ENCODE data around the gene GDI1. TPM values are rescaled to one million over a fixed set of nuclear protein-coding genes. Genes with fewer than 3 reads are reported as not detected.

Gene GDI1
- total RNA-seq, 2 donors from 2014 or later, result 115 to 118 TPM

DNA sequence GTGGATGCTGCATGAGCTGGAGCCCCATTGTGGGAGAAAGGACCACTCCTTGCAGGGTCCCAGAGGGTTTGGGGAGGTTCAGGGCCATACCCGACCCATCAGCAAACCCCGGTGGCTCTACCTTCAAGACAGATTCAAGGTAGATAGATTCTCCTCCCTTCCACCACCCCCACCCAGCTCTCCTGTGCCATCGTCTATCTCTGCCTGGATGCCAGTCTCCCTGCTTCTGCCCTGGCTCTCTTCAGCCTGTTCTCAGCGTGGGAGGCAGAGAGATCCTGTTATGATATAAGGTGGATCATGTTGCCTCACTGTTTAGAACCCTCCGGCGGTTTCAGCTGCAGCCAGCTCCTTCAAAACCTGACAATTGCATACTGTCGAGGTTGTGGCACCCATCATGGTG, 36.7 kb downstream of the GDI1 start:
- H3K4me3 Mint-ChIP-seq, result no peak overlapping the region
- no peak for DNase-seq
- no peak for ATAC-seq (replicated peaks in 1 of 2)
- H3K4me1 Mint-ChIP-seq (ENCODE audit: low read depth), result peaks cover 7% of the 10 kb centered on the region
- H3K36me3 Mint-ChIP-seq (ENCODE audit: insufficient read depth in 2 of 2), result peaks cover 0 to 2% of the 10 kb centered on the region in 2 donors
- no peaks in the 10 kb centered on the region for H3K9me3 Mint-ChIP-seq
- H3K27ac Mint-ChIP-seq, result no peak overlapping the region
- no peaks in the 10 kb centered on the region for H3K27me3 Mint-ChIP-seq (ENCODE audit: low read depth)

DNA sequence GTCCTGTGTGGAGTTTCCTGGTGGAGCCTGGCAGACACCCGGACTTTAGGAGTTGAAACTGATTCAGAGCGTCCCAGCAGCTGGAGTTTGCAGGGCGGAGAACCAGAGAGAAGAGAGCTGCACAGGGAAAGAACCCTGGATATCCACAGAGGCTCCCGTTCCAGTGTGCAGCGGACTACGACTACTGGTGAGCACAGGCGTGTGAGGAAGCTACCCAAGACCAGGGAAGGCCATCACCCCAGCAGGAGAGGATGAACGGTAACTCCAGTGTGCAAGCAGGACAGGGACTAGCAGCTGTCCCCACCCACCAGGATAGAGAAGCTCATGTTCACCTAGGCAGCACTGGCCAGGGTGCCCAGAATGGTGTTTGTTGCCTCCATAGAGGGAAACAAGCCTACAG, 39.9 kb downstream of the GDI1 start:
- no peaks in the 10 kb centered on the region for H3K9me3 Mint-ChIP-seq
- H3K4me3 Mint-ChIP-seq, result peak overlapping the region in 1 of 2 donors; percentile 13
- H3K27ac Mint-ChIP-seq, result no peak overlapping the region
- no peak for DNase-seq
- H3K27me3 Mint-ChIP-seq (ENCODE audit: low read depth), result no peaks in the 10 kb centered on the region
- no peaks in the 10 kb centered on the region for H3K36me3 Mint-ChIP-seq (ENCODE audit: insufficient read depth in 2 of 2)
- H3K4me1 Mint-ChIP-seq (ENCODE audit: low read depth), result peaks cover 13% of the 10 kb centered on the region
- no peak for ATAC-seq (replicated peaks in 1 of 2)

DNA sequence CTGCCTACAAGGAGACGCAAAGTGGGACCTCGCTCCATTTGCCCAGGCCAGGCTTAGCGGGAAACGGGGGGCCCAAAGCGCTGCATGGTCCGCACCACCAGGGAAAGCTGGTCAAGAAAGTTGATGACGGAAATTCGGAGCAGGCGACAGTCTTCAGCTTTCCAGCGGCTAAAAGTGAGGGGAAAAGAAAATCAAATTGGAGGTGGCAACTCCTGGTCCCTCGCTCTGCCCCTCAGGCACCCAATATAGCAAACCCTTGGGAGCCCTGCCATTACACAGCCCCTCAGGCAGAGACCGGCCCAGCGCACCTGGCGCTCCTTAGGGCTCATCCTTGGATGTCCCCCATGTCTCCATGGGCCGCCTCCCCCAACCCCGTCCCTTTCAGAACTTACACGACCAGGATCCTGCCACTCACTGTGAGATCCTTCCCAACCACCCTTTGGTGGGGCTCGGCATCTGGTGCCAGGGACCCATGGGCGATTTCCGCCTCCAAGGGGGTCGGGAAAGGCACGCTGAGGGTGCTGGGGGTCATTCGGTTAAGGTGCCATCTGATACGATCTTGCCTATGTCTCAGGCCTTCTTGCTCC, 41.0 kb downstream of the GDI1 start:
- H3K27ac Mint-ChIP-seq, result peak overlapping the region; percentile 79

DNA sequence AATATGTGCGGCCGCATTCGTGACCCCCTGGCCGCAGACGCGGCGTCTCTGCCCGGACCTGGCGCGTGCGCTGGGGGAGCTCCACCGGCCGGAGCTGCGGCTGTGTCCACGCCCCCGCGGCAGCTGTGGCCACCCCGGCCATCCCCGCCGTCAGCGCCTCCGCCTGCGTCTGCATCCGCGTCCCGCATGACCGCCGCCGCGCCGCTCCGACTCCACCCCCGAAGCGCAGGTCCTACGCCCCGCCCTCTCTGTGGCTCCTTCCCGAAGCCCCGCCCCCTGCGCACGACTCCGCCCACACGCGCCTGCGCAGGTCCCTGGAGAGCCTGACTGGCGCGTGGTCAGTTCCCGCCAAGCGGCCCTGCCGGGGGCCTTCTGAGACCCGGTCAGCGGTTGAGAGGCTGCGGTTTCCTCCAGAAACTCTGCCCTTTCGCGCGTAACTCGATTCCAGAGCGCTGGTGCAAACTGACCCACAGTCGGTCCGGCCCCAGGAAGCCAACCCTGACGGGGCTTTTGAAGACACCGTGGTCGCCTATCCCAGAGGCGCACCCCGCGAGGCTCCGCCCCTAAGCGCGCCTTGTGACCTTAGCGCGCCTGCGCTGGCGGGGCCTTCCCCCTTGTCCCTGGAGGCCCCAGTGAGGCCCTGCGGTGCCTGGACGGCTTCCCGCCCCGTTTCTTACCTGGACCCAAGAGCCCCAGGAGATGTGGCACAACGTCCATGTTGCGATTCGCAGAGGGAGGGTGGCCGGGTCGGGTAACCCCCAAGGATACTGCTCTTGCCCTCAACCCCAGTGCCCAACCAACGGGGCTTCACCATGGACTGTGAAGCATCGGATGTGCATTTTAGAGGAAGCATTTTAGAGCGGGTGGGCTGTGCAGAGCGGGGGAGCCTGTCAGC, 42.0 kb downstream of the GDI1 start, which contains the start of gene LAGE3:
TSS of gene LAGE3 (minus strand) at position 554 of the 895 bp plus-strand sequence. CDS start at position 188, 366 bp downstream.
- Mint-ChIP-seq H3K27ac (peak within 1 kb of the TSS; percentile 79), H3K4me3 (peak within 1 kb of the TSS; percentile 83 to 87), H3K4me1 (ENCODE audit: low read depth) (peaks cover 13% of the 10 kb centered on the region), H3K27me3 (ENCODE audit: low read depth) (no peaks in the 10 kb centered on the region), H3K9me3 (no peaks in the 10 kb centered on the region), H3K36me3 (ENCODE audit: insufficient read depth in 2 of 2) (no peaks in the 10 kb centered on the region)
- peak; percentile 93 to 94 for ATAC-seq (replicated peaks in 1 of 2)
- peak; percentile 95 to 96 for DNase-seq

More for the DNA sequence above, 41.0 kb downstream of the GDI1 start:
- Mint-ChIP-seq H3K9me3 (no peaks in the 10 kb centered on the region), H3K4me1 (ENCODE audit: low read depth) (peaks cover 13% of the 10 kb centered on the region), H3K27me3 (ENCODE audit: low read depth) (no peaks in the 10 kb centered on the region), H3K36me3 (ENCODE audit: insufficient read depth in 2 of 2) (no peaks in the 10 kb centered on the region), H3K4me3 (peak overlapping the region; percentile 83 to 87)
- ATAC-seq (replicated peaks in 1 of 2) (no peak), DNase-seq (no peak)

DNA sequence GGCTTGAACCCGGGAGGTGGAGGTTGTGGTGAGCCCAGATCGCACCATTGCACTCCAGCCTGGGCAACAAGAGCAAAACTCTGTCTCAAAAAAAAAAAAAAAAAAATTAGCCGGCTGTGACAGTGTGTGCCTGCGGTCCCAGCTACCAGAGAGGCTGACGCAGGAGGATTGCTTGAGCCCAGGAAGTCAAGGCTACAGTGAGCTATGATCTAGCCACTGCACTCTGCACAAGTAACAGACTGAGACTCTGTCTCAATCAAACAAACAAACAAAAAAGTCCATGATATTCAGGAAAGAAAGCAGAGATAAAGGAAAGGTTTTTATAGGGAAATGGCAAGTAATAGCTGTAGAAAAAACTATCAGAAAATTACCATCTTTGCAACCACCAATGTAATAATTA, 44.2 kb downstream of the GDI1 start:
- Mint-ChIP-seq H3K4me1 (ENCODE audit: low read depth) (peaks cover 12% of the 10 kb centered on the region), H3K27ac (no peak overlapping the region), H3K9me3 (no peaks in the 10 kb centered on the region), H3K4me3 (no peak overlapping the region), H3K27me3 (ENCODE audit: low read depth) (no peaks in the 10 kb centered on the region), H3K36me3 (ENCODE audit: insufficient read depth in 2 of 2) (no peaks in the 10 kb centered on the region)
- ATAC-seq (replicated peaks in 1 of 2), result no peak
- DNase-seq, result no peak

DNA sequence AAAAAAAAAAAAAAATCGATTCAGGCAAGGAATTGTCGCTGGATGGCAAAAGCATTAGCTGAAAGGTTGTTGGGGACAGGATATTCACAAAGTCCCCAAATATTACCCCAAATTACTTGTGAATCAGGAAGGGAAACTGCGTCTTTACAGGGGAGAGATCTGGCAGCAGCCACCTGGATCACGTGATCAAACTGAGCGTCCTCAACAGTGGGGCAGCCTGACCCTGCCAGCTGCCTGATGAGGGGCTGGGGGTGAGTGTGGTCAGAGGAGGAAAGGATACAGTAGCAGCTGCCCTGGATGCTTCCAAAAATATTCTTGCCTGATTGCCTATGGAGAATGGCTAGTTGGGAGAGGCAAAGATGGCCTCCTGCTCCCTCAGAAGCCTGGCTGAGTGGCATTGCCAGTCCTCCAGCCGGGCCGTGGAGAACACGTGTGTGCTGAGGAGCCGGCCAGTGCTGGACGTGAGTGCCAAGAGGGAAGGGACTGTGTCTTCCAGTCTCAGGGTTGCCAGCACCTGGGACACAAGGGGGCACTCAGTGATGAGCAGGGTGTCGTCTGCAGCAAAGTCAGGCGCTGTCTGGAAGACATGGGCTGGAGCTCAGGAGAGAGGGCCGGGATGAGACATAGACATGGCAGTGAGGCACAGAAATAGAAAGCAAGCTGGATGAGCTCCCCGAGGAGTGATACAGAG, 45.1 kb downstream of the GDI1 start:
- DNase-seq (no peak), ATAC-seq (replicated peaks in 1 of 2) (no peak)
- Mint-ChIP-seq H3K36me3 (ENCODE audit: insufficient read depth in 2 of 2) (peaks cover 0 to 2% of the 10 kb centered on the region in 2 donors), H3K27me3 (ENCODE audit: low read depth) (no peaks in the 10 kb centered on the region), H3K9me3 (no peaks in the 10 kb centered on the region), H3K27ac (no peak overlapping the region), H3K4me3 (no peak overlapping the region), H3K4me1 (ENCODE audit: low read depth) (peaks cover 7% of the 10 kb centered on the region)

DNA sequence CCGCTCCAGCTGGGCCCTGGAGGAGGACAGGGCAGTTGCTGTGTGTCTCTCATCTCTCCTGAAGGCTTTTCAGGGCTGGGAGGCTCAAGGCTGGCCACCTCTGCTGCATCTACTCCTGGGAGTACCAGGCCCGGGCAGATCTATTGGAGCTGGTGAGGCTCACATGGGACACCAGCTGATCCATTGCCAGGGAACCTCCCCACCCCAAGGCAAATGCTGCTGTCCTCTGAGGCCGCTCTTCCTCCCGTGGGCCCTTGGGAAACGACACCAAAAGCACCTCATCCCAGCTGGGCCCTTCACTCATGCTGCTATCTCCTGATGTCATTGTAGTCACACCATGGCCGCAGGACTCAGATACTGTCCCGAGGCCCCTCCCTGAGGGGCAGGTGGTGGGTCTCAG, 45.8 kb downstream of the GDI1 start:
- peaks cover 0 to 4% of the 10 kb centered on the region in 2 donors for H3K36me3 Mint-ChIP-seq (ENCODE audit: insufficient read depth in 2 of 2)
- no peaks in the 10 kb centered on the region for H3K27me3 Mint-ChIP-seq (ENCODE audit: low read depth)
- H3K27ac Mint-ChIP-seq, result no peak overlapping the region
- DNase-seq, result no peak
- H3K9me3 Mint-ChIP-seq, result no peaks in the 10 kb centered on the region
- H3K4me1 Mint-ChIP-seq (ENCODE audit: low read depth), result peaks cover 9% of the 10 kb centered on the region
- H3K4me3 Mint-ChIP-seq, result no peak overlapping the region
- ATAC-seq (replicated peaks in 1 of 2), result no peak

DNA sequence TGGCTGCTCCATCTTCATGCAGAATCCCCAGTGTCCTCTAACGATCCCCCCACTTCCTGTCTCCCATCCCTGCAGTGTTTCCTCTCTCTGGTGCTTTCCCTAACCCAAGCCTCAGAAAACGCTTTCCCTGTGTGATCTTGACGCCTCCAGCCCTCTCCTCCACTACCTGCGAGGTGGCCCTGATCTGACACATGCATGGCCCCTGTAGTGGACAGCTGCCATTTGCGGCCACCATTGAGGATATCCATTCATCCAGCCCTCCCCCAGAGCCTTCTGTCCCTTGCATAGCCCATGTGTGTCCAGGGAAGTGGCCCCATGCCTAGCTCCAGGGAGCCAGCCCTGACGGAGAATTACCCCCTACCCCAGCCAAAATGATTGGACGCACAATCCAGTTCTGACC, 46.4 kb downstream of the GDI1 start:
- Mint-ChIP-seq H3K9me3 (no peaks in the 10 kb centered on the region), H3K27me3 (ENCODE audit: low read depth) (no peaks in the 10 kb centered on the region), H3K4me1 (ENCODE audit: low read depth) (peaks cover 13% of the 10 kb centered on the region), H3K36me3 (ENCODE audit: insufficient read depth in 2 of 2) (peaks cover 0 to 8% of the 10 kb centered on the region in 2 donors), H3K4me3 (no peak overlapping the region), H3K27ac (no peak overlapping the region)
- DNase-seq, result no peak
- no peak for ATAC-seq (replicated peaks in 1 of 2)

DNA sequence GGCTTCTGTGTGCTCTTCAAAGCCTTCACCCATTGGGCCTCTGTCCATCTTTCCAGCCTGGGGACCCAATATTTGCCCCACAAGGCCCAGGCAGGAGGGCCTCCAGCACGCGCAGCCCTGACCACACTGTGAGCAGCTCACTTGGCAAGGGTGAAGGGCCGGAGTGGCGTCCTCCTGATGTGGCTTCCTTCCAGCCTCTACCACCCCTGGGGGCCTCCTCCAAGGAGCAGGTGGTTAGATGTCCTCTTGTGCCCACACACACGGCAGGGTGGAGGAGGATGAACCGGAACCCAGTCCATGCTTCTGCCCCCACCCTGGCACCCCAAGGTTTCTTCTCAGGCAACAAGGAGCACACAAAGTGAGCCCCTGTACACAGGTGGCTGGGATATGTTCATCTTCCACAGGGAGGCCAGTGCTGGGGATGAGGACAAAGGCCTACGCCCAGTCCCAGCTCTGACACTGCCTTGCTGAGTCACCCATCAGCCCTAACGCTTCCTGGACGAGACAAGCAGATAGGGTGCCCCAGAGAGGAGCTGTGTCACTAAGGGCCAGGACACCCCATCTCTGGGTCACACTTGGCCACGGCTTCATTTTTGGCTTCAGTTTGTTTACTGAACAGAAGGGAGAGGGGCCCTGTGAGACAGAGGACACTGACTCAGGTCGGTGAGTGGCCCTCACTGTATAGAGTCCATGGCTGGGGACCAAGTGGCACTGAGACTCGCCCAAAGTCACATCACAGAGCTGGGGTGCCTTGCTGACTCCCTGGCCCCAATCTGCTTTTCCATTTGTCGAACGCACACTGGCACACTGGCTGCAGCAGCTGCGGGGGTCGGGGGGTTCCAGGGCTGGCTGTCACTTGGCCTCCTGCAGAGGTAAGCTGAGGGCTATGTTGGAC, 47.5 kb downstream of the GDI1 start:
- Mint-ChIP-seq H3K27me3 (ENCODE audit: low read depth) (no peaks in the 10 kb centered on the region), H3K4me3 (peak overlapping the region; percentile 66 to 68), H3K36me3 (ENCODE audit: insufficient read depth in 2 of 2) (peaks cover 0 to 8% of the 10 kb centered on the region in 2 donors), H3K27ac (no peak overlapping the region), H3K9me3 (no peaks in the 10 kb centered on the region), H3K4me1 (ENCODE audit: low read depth) (peaks cover 14% of the 10 kb centered on the region)
- ATAC-seq (replicated peaks in 1 of 2) (peak in 1 of 2 donors; percentile 27), DNase-seq (no peak)

DNA sequence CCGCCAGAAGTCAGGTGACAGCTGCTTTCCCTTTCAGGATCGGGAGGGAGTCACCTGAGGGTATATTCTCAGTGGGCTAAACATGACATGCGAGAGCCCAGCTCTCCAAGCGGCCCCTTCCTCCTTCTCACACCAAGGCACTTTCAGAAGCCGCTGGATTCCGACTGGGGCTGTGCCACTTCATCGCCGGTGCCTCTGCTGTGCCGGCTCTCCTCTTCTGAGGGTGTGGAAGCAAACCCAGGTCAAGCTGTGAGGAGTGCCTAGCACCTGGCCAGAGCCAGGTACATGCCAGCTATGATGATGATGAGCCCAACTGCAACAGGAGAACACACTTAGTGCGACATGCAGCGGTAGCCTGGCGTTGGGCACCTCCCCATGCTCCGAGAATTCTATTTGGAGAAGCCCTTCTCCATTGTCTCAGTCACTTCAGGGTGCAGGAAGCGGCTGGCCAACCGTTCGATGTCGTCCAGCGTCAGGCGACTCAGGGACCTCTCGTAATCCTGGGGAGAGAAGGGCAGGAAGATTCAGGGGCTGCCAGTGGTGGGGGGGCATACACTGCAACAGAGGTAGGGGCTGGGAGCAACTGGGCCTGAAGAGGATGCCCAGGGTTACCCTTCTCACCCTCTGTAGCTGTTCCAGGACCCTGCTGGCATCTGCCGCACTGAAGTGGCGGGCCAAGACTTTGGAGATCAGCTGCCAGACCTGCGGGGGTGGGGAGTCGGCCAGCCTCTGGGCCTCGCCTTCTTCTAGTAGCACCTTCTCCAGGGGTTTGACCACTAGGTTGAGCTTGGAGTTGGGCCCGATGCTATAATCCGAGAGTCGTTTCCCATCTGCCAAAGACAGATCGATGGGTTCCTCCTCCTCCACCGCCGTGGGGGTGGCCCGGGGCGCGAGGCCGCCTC, 48.4 kb downstream of the GDI1 start:
- Mint-ChIP-seq H3K4me1 (ENCODE audit: low read depth) (peaks cover 15% of the 10 kb centered on the region), H3K36me3 (ENCODE audit: insufficient read depth in 2 of 2) (peaks cover 0 to 10% of the 10 kb centered on the region in 2 donors), H3K27me3 (ENCODE audit: low read depth) (no peaks in the 10 kb centered on the region), H3K4me3 (peak overlapping the region; percentile 66 to 68), H3K9me3 (no peaks in the 10 kb centered on the region), H3K27ac (no peak overlapping the region)
- DNase-seq, result no peak
- no peak for ATAC-seq (replicated peaks in 1 of 2)

DNA sequence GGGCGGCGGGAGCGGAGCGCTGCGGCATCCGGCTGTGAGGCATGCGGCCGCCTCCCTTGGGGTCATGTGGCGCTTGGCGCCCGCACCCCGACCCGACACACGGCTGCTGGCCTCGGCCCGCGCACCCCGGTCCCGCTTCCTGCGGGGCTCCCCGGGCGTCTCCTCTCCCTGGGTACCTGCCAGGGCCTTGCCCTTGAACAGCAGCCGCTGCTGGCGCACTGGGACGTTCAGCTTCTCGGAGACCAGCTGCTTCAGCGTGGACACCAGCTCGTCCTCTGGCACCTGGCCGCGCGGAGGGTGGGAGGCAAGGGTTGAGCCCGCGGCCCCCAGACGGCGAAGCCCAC, 49.1 kb downstream of the GDI1 start:
- ATAC-seq (replicated peaks in 1 of 2) (peak; percentile 6 to 16), DNase-seq (peak; percentile 45 to 56)
- Mint-ChIP-seq H3K36me3 (ENCODE audit: insufficient read depth in 2 of 2) (peaks cover 0 to 10% of the 10 kb centered on the region in 2 donors), H3K9me3 (no peaks in the 10 kb centered on the region), H3K4me1 (ENCODE audit: low read depth) (peaks cover 15% of the 10 kb centered on the region), H3K27me3 (ENCODE audit: low read depth) (no peaks in the 10 kb centered on the region), H3K4me3 (peak overlapping the region; percentile 66 to 68), H3K27ac (no peak overlapping the region)

Data from activated T-cell treated with anti-CD3 and anti-CD28 coated beads, Interleukin-2, amount 50 U/mL, for 72 hours (primary cell).